Type B pancreatic cell (in vitro differentiated cells): ENCODE measurements around the gene ZNF467. TPM values are rescaled to one million over a fixed set of nuclear protein-coding genes. Genes with fewer than 3 reads are reported as not detected.

Source experiments
- DNase-seq: peaks from one replicate; pipeline ENCODE4 v3.0.0; 2021; ENCODE audit warnings: mixed read lengths; ENCODE audit not compliant: unreplicated experiment; ENCODE audit errors: extremely low spot score
- H3K27ac Mint-ChIP-seq: 2 replicates; pipeline ENCODE4 v1.8.0; 2021; ENCODE audit warnings: mild to moderate bottlenecking, mixed read lengths
- H3K27me3 Mint-ChIP-seq: 2 replicates; pipeline ENCODE4 v1.8.0; 2021; ENCODE audit warnings: mixed read lengths
- H3K36me3 Mint-ChIP-seq: 2 replicates; pipeline ENCODE4 v1.8.0; 2021; ENCODE audit warnings: mixed read lengths
- H3K4me1 Mint-ChIP-seq: one replicate; pipeline ENCODE4 v1.8.0; 2021; ENCODE audit warnings: mixed read lengths; ENCODE audit not compliant: unreplicated experiment
- H3K4me3 Mint-ChIP-seq: 2 replicates; pipeline ENCODE4 v1.8.0; 2021; ENCODE audit warnings: mild to moderate bottlenecking, mixed read lengths
- H3K9me3 Mint-ChIP-seq: 2 replicates; pipeline ENCODE4 v1.8.0; 2021; ENCODE audit warnings: mixed read lengths
- CTCF ChIP-seq: fragments of 200-600 bp; sonication (generic); conservative IDR thresholded peaks from 2 replicates; pipeline ENCODE4 v1.5.0; 2021; ENCODE audit warnings: antibody characterized with exemption, mild to moderate bottlenecking
- total RNA-seq: library from RNA; stranded (reverse); gene quantifications from 2 replicates; pipeline ENCODE4 v1.2.1, GENCODE V29; 2021; ENCODE audit warnings: low replicate concordance

ZNF467 gene
- total RNA-seq, 1 donor from 2014 or later: 17.6 TPM

GRCh38 chr7:149816794-149817193 is 43.4 kb upstream of the ZNF467 start:
- no peak overlapping the region for H3K27ac Mint-ChIP-seq
- DNase-seq: no peak
- TF ChIP-seq CTCF: no peak
- no peaks in the 10 kb centered on the region for H3K9me3 Mint-ChIP-seq
- peaks cover 2% of the 10 kb centered on the region for H3K27me3 Mint-ChIP-seq
- no peak overlapping the region for H3K4me3 Mint-ChIP-seq
- no peaks in the 10 kb centered on the region for H3K4me1 Mint-ChIP-seq
- no peaks in the 10 kb centered on the region for H3K36me3 Mint-ChIP-seq

- Mint-ChIP-seq H3K27ac (no peak overlapping the region), H3K27me3 (peaks cover 2% of the 10 kb centered on the region), H3K4me3 (no peak overlapping the region), H3K9me3 (no peaks in the 10 kb centered on the region), H3K36me3 (no peaks in the 10 kb centered on the region), H3K4me1 (no peaks in the 10 kb centered on the region)
- TF ChIP-seq CTCF: no peak
- DNase-seq: no peak
Observed at GRCh38 chr7:149816267-149816751, 42.9 kb upstream of the ZNF467 start.

- H3K4me3 Mint-ChIP-seq: no peak overlapping the region
- no peaks in the 10 kb centered on the region for H3K4me1 Mint-ChIP-seq
- peaks cover 2% of the 10 kb centered on the region for H3K27me3 Mint-ChIP-seq
Observed at GRCh38 chr7:149815661-149816266, 42.4 kb upstream of the ZNF467 start.

GRCh38 chr7:149815121-149815520 is 41.7 kb upstream of the ZNF467 start:
- TF ChIP-seq CTCF: no peak
- H3K27ac Mint-ChIP-seq: no peak overlapping the region
- H3K36me3 Mint-ChIP-seq: no peaks in the 10 kb centered on the region
- H3K4me1 Mint-ChIP-seq: no peaks in the 10 kb centered on the region
- no peak overlapping the region for H3K4me3 Mint-ChIP-seq
- no peak for DNase-seq
- H3K9me3 Mint-ChIP-seq: no peaks in the 10 kb centered on the region
- H3K27me3 Mint-ChIP-seq: peaks cover 2% of the 10 kb centered on the region

More at GRCh38 chr7:149815661-149816266, 42.4 kb upstream of the ZNF467 start:
- Mint-ChIP-seq H3K27ac (no peak overlapping the region), H3K36me3 (no peaks in the 10 kb centered on the region), H3K9me3 (no peaks in the 10 kb centered on the region)
- DNase-seq: no peak
- no peak for TF ChIP-seq CTCF

GRCh38 chr7:149814494-149814893 is 41.1 kb upstream of the ZNF467 start:
- no peaks in the 10 kb centered on the region for H3K4me1 Mint-ChIP-seq
- H3K36me3 Mint-ChIP-seq: no peaks in the 10 kb centered on the region
- H3K4me3 Mint-ChIP-seq: no peak overlapping the region
- no peak for DNase-seq
- no peaks in the 10 kb centered on the region for H3K9me3 Mint-ChIP-seq
- H3K27me3 Mint-ChIP-seq: peaks cover 7% of the 10 kb centered on the region
- no peak for TF ChIP-seq CTCF
- H3K27ac Mint-ChIP-seq: no peak overlapping the region
